Prostate gland (tissue), 2 donors: ENCODE measurements around the gene ODAPH. TPM values are rescaled to one million over a fixed set of nuclear protein-coding genes. Genes with fewer than 3 reads are reported as not detected.

Experiments used
- DNase-seq: peaks from one replicate; pipeline ENCODE4 v3.0.0-alpha.2; 2019; ENCODE audit warnings: low spot score
- H3K27ac ChIP-seq, 2 donors: fragments of 200-600 bp; sonication (generic); 2 replicates each; pipeline ENCODE4 v1.5.1; 2017 to 2019
- H3K27me3 ChIP-seq: fragments of 200-600 bp; sonication (generic); replicated peaks from 2 replicates; pipeline ENCODE4 v1.5.1; 2019; ENCODE audit not compliant: insufficient read depth
- H3K36me3 ChIP-seq, 2 donors: fragments of 200-600 bp; sonication (generic); 1 replicate in 1 of 2; 2 replicates in 1 of 2; pipeline versions ENCODE4 v1.5.1 to v1.8.1; 2017 to 2019
- H3K4me1 ChIP-seq: fragments of 200-600 bp; sonication (generic); replicated peaks from 2 replicates; pipeline ENCODE4 v1.5.1; 2019
- H3K4me3 ChIP-seq, 2 donors: fragments of 200-600 bp; sonication (generic); 2 replicates each; pipeline ENCODE4 v1.5.1; 2017 to 2019
- H3K9me3 ChIP-seq: fragments of 200-600 bp; sonication (generic); 2 replicates; pipeline ENCODE4 v1.5.1; 2017
- CTCF ChIP-seq, 4 experiments: fragments of 200-600 bp in 2 of 4; fragments of 450-650 bp in 2 of 4; sonication (generic) in 2 of 4; IDR thresholded peaks; 1 replicate in 3 of 4; 2 replicates in 1 of 4; pipeline ENCODE4 v1.5.1; 2016 to 2019; ENCODE audit warnings: antibody characterized with exemption in 4 of 4, mild to moderate bottlenecking in 2 of 4, moderate library complexity in 2 of 4
- POLR2A ChIP-seq: fragments of 450-650 bp; IDR thresholded peaks from one replicate; pipeline ENCODE4 v1.6.1; 2016; ENCODE audit warnings: antibody characterized with exemption, mild to moderate bottlenecking
- POLR2AphosphoS5 ChIP-seq: sonication (generic); formaldehyde crosslinking; IDR thresholded peaks from one replicate; pipeline ENCODE4 v1.6.1; 2017; ENCODE audit warnings: antibody characterized with exemption
- WGBS: methylation state at CpG from one replicate; pipeline ENCODE4 v1.1.5; 2018; 5-methylcytosine and 5-hydroxymethylcytosine counted together
- intact Hi-C: fragments of 100-400 bp; cut with DNase I; formaldehyde crosslinking; loops from one replicate; pipeline ENCODE4 v1.14.2; 2022
- total RNA-seq, 2 donors: library from RNA; depleted of rRNA; stranded (reverse); fragments of >200 nt; gene quantifications; one replicate each; pipeline ENCODE4 v1.1.0, GENCODE V29; 2016

Gene ODAPH
- total RNA-seq, 2 donors from 2014 or later, result not detected

GRCh38 chr4:75596061-75596460, 40.2 kb downstream of the ODAPH start:
- no peaks in the 10 kb centered on the region for H3K36me3 ChIP-seq
- intact Hi-C loops, result no loop called here
- no peak for TF ChIP-seq CTCF (IDR thresholded peaks at IDR 0.05)
- no peak for TF ChIP-seq POLR2A
- no peak for TF ChIP-seq POLR2AphosphoS5
- no peaks in the 10 kb centered on the region for H3K9me3 ChIP-seq
- no peak for DNase-seq
- H3K4me1 ChIP-seq, result no peaks in the 10 kb centered on the region
- WGBS, result 82% methylated on average over 3 of the region's 3 CpGs
- no peak overlapping the region for H3K27ac ChIP-seq
- H3K27me3 ChIP-seq, result no peaks in the 10 kb centered on the region
- H3K4me3 ChIP-seq, result no peak overlapping the region

- Histone ChIP-seq H3K4me1 (no peaks in the 10 kb centered on the region), H3K4me3 (no peak overlapping the region), H3K9me3 (no peaks in the 10 kb centered on the region), H3K27ac (no peak overlapping the region), H3K27me3 (no peaks in the 10 kb centered on the region), H3K36me3 (no peaks in the 10 kb centered on the region)
- intact Hi-C loops, result no loop called here
- no peak for TF ChIP-seq POLR2A
- TF ChIP-seq CTCF (IDR thresholded peaks at IDR 0.05), result no peak
- TF ChIP-seq POLR2AphosphoS5, result no peak
- WGBS, result 82% methylated on average over 3 of the region's 3 CpGs
- no peak for DNase-seq
These were observed 42.5 kb downstream of the ODAPH start for GRCh38 chr4:75598390-75598789.

GRCh38 chr4:75599647-75600046, 43.8 kb downstream of the ODAPH start:
- Histone ChIP-seq H3K27me3 (no peaks in the 10 kb centered on the region), H3K4me1 (no peaks in the 10 kb centered on the region), H3K9me3 (no peaks in the 10 kb centered on the region), H3K4me3 (no peak overlapping the region), H3K27ac (no peak overlapping the region), H3K36me3 (no peaks in the 10 kb centered on the region)
- WGBS, result 91% methylated on average over 4 of the region's 4 CpGs
- no peak for DNase-seq
- intact Hi-C loops, result no loop called here
- TF ChIP-seq CTCF (IDR thresholded peaks at IDR 0.05) (no peak), POLR2AphosphoS5 (no peak), POLR2A (no peak)

- TF ChIP-seq POLR2A (no peak), CTCF (IDR thresholded peaks at IDR 0.05) (no peak), POLR2AphosphoS5 (no peak)
- no peaks in the 10 kb centered on the region for H3K9me3 ChIP-seq
- no peak overlapping the region for H3K27ac ChIP-seq
- intact Hi-C loops, result no loop called here
- WGBS, result 83% methylated on average over 4 of the region's 4 CpGs
- no peaks in the 10 kb centered on the region for H3K27me3 ChIP-seq
- H3K4me1 ChIP-seq, result no peaks in the 10 kb centered on the region
- no peaks in the 10 kb centered on the region for H3K36me3 ChIP-seq
- no peak for DNase-seq
- no peak overlapping the region for H3K4me3 ChIP-seq
These were observed 50.1 kb downstream of the ODAPH start for GRCh38 chr4:75605928-75606327.

- no peaks in the 10 kb centered on the region for H3K27me3 ChIP-seq
- intact Hi-C loops, result no loop called here
- H3K4me3 ChIP-seq, result no peak overlapping the region
- H3K9me3 ChIP-seq, result no peaks in the 10 kb centered on the region
- TF ChIP-seq POLR2AphosphoS5 (no peak), CTCF (IDR thresholded peaks at IDR 0.05) (no peak), POLR2A (no peak)
- no peak overlapping the region for H3K27ac ChIP-seq
- H3K4me1 ChIP-seq, result no peaks in the 10 kb centered on the region
- H3K36me3 ChIP-seq, result no peaks in the 10 kb centered on the region
- DNase-seq, result no peak
- WGBS, result 94% methylated on average over 1 of the region's 1 CpG
These were observed 56.4 kb downstream of the ODAPH start for GRCh38 chr4:75612306-75612705.

Other genes starting within 250 kb of the ODAPH start
- 10 to 100 TPM; 18.7 to 23.3 TPM for gene RCHY1, start 41.7 kb upstream of the ODAPH start, total RNA-seq
- gene THAP6, start 41.6 kb upstream of the ODAPH start, total RNA-seq, result 10 to 100 TPM; 20.7 to 24.1 TPM
- gene CDKL2, start 74.5 kb downstream of the ODAPH start, total RNA-seq, result 1 to 10 TPM in 1 of 2 donors, not detected in 1; 2.7 TPM
- 100 to 1,000 TPM in 1 of 2 donors, 10 to 100 TPM in 1; 95.0 to 121 TPM for gene G3BP2, start 117.3 kb downstream of the ODAPH start, total RNA-seq
- 10 to 100 TPM; 52.0 to 53.3 TPM for gene USO1, start 168.5 kb downstream of the ODAPH start, total RNA-seq